Fibroblast of pulmonary artery (primary cell): ENCODE data around the gene CNGA3.

Experiments used
- DNase-seq: peaks from one replicate; pipeline ENCODE4 v3.0.0-alpha.2; 2010; ENCODE audit warnings: low read depth
- H3K4me3 ChIP-seq: replicated peaks from 2 replicates; pipeline ENCODE4 v1.5.1; 2011; ENCODE audit warnings: low read depth, mild to moderate bottlenecking, control low read depth, low read length, moderate library complexity
- CTCF ChIP-seq: IDR thresholded peaks from 2 replicates; pipeline ENCODE4 v1.5.1; 2011; ENCODE audit warnings: mild to moderate bottlenecking, control low read depth, low read length, inconsistent platforms; ENCODE audit errors: missing control alignments

CNGA3 gene

GRCh38 chr2:98308068-98308467, 38.2 kb upstream of the CNGA3 start:
- DNase-seq, result no peak
- TF ChIP-seq CTCF, result no peak
- no peak overlapping the region for H3K4me3 ChIP-seq

- no peak for DNase-seq
- H3K4me3 ChIP-seq, result no peak overlapping the region
- TF ChIP-seq CTCF, result no peak
Observed at GRCh38 chr2:98308532-98308931, 37.7 kb upstream of the CNGA3 start.

GRCh38 chr2:98309580-98309979, 36.7 kb upstream of the CNGA3 start:
- H3K4me3 ChIP-seq, result no peak overlapping the region
- no peak for TF ChIP-seq CTCF
- no peak for DNase-seq

- TF ChIP-seq CTCF, result no peak
- no peak overlapping the region for H3K4me3 ChIP-seq
- no peak for DNase-seq
Observed at GRCh38 chr2:98310010-98310409, 36.2 kb upstream of the CNGA3 start.

GRCh38 chr2:98311090-98311489, 35.2 kb upstream of the CNGA3 start:
- TF ChIP-seq CTCF, result no peak
- DNase-seq, result no peak
- no peak overlapping the region for H3K4me3 ChIP-seq

GRCh38 chr2:98311771-98312545, 34.3 kb upstream of the CNGA3 start:
- TF ChIP-seq CTCF, result no peak
- no peak for DNase-seq
- H3K4me3 ChIP-seq, result no peak overlapping the region
